ENCODE data around the gene CCP110.

The CCP110 gene

GRCh38 chr16:19599968-19600716 is 76.4 kb downstream of the CCP110 start:
- DNase-seq (ENCODE audit: low spot score): no peak

GRCh38 chr16:19601083-19601976 is 77.6 kb downstream of the CCP110 start:
- no peak for DNase-seq (ENCODE audit: low spot score)

Data from left forelimb (tissue), 1 donor.